Renal pelvis (tissue), 4 donors: ENCODE results near the gene SNAP47. TPM values are rescaled to one million over a fixed set of nuclear protein-coding genes. Genes with fewer than 3 reads are reported as not detected.
A peak's percentile ranks its signal among the peaks of the same experiment; 100 is the strongest.

ENCODE experiments used
- DNase-seq: peaks from one replicate; pipeline ENCODE4 v3.0.0-alpha.2; 2013
- polyA plus RNA-seq, 3 donors: library from polyadenylated mRNA; unstranded; fragments of 120-200 nt; gene quantifications; one replicate each; pipeline ENCODE4 v1.2.1, GENCODE V29; 2013; ENCODE audit not compliant: insufficient read length in 3 of 3

SNAP47 gene
- polyA plus RNA-seq, 3 donors = 44.9 to 46.1 (median 45.1) TPM

DNA sequence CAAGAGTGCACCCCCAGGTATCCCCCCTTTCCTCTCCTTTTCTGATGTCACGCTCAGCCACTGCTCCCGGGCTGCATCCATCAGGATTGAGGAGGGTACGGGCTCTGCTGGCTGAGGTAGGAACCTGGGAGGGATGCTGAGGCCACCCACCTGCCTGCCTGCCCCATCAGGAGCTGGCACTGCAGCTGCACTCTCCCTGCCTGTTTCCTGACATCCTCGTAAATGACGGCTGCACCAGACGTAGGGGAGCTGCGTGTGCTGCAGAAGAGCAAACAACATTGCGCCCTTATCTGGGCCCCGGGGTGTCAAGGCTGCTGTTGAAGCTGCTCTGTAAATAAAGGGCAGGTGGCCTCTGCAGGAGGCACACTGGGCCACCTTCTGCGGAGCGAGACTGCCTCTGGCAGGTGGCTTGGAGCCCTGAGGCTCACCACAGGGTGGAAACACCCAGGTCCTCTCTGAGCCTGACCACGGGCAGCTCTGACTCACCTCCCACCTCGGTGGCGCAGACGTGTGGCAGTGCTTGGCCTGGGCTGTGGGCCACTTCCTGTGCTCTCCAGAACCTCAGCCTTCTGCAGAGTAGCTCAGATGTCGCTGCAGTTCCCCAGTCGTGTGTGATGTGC, 30.9 kb downstream of the SNAP47 start:
- DNase-seq = no peak

GRCh38 chr1:227766653-227767277, 31.5 kb downstream of the SNAP47 start:
- no peak for DNase-seq

DNA sequence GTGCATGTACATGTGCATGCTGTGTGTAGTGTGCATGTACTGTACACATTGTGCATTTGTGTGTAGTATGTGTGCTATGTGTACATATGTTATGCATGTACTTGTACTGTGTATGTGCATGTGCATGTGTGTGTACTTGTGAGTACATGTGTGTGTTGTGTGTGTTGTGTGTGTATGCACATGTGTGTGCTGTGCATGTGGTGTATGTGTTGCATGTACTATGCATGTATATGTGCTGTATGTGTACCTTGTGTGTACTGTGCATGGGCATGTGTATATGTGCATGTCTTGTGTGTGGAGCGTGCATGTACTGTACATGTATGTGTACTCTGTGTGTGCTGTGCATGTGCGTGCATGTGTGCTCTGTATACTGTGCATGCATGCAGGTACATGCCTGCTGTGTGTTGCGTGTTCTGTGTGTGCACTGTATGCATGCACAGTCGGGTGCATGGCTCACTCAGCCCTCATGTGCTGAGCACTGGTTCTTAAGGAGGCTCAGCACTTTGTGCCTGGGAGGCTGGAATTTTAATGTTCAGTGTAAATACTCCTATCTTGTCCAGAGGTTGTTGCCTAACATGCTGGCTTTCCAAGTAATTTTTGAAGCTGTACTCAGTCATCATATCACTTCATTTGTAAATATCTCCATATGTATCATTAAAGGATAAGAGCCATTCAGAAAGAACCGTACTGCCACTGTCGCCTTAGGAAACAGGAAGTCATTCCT, 32.3 kb downstream of the SNAP47 start:
- no peak for DNase-seq

- no peak for DNase-seq
Measured at GRCh38 chr1:227768125-227768439, 32.8 kb downstream of the SNAP47 start.

DNA sequence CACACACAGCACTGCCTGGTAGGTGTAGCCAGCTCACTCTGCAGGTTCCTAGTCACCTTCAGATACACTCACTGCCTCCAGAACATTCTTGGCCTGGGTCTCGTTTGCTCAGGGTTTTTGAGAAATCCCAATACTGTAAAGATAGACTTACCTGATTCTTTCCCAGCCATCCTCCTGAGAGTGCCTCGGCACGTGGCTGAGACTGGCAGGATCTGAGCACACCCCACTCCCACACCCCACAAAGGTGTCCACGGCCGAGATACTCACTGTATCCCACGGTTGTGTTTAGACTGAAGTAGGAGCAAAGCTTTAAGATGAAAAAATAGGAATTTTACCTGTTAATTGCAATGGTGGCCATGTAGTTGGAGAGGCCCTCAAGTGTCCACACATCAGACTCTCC, 33.4 kb downstream of the SNAP47 start:
- no peak for DNase-seq

DNA sequence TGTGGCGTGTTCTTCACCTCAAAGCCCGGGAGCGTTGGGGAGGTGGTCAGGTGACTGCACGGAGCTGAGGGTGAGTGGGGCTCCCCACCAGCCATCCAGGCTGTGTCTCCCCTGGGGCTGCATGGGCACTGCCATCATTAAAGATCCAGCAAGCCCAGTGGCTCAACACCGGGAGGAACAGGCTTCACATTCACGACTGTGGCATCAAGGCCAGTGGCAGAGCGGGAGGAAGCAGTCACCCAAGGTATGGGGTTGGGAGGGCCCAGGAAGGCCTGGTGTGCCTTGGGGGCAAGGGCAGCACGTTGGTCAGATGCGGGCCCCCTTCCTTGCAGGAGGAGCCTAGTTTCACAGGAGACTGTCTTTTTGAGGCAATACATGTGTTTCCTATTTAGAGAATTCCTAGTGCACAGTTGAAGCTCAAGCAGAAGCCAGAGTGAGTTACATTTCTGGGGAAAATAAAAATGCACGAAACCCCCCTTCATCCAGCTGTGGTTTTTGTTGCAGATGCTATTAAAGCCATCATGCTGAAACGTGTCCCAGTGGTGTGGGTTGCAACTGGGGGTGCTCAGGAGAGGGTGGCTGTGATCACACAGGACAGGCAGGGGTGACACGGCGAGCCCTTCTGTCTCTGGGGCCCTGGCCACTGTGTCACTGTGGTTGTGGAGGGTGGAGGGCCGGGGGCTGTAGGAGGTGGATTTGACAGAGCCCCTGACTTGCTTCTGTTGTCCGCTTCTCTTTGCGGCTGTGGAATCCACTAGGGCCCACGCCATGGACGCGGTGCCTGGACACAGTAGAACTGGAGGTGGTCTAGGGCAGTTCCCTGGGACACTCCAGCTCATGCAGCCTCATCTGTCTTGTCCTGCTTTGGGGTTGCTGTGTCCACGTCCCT, 34.1 kb downstream of the SNAP47 start:
- DNase-seq = no peak

DNA sequence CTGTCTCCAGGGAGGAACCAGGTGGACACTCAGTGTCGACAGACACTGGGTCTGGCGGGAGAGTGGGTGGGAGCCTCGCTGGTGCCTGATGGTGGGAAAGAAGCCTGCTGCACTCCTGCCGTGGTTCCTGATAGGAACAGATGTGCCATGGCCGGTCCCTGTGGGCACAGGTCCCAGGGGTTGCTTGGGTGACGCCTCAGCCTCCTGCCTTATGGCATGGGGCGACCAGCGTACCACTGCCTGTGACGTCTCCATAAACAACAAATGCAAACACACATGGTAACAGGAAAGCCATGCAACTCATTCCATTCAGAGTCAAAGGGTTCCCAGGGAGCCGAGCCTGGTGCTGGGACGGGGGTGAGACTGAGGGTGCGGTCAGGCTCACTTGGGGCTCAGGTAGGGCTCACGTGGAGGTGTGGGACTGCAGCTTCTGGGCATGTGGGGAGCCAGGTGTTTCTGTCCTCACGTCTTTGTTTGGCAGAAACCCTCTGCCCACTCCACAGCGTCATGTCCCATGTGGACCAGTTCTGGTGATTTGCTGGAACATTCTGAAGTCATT, 34.8 kb downstream of the SNAP47 start:
- DNase-seq = no peak

- no peak for DNase-seq
Measured at GRCh38 chr1:227770812-227771211, 35.6 kb downstream of the SNAP47 start.

DNA sequence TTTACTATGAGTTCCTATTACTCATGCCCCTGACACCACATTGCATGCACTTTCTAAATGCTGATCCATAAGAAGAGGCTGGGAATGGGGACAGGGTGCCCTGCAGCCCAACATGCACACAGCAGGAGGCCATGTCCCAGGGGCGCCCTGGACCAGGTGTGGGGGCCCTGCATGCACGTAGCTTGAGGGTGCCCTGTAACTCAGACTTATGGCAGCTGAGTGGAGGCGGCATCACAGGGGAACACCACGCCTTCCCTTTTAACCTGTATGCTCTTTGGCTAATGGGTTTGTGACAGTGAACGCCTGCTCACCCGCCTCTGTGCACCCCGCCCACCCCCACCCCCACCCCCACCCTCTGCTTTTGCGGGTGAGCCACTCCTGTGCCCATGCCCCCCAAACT, 36.1 kb downstream of the SNAP47 start:
- DNase-seq = no peak

DNA sequence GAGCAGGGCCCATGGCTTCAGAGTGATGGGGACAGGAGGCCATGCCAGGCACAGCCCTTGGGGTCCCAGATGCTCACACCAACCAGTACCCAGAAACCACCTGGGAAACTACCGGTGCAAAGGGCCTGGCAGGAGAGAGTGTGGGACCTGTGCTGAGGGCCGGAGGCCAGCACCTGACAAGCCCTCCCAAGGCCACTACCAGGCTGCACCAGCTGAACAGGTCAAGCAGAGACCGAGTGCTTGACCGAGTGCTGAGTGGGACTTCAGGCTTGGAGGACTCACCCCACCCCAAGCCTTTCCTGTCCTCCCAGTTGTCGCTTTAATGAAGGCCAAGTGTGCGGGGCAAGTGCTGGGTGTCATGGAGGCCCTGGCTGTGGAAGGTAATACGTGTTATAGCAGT, 36.5 kb downstream of the SNAP47 start:
- no peak for DNase-seq

DNA sequence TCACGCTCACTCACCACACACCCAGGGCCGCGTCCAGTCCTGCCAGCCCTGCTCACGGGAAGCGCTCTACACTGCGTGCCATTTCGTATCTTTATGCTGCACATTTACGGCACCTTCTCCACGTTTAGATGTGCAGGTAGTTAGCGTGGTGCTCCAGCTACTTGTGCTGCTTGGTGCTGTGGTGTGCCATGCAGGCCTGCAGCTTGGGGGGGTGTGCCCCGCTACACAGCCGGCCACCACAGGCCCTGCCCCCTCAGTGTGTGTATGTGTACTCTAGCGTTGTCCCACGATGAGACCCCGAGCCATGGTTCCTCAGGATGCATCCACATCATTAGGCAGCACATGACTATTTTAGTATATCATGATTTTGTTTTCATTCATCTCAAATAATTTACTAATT, 38.3 kb downstream of the SNAP47 start:
- no peak for DNase-seq

DNA sequence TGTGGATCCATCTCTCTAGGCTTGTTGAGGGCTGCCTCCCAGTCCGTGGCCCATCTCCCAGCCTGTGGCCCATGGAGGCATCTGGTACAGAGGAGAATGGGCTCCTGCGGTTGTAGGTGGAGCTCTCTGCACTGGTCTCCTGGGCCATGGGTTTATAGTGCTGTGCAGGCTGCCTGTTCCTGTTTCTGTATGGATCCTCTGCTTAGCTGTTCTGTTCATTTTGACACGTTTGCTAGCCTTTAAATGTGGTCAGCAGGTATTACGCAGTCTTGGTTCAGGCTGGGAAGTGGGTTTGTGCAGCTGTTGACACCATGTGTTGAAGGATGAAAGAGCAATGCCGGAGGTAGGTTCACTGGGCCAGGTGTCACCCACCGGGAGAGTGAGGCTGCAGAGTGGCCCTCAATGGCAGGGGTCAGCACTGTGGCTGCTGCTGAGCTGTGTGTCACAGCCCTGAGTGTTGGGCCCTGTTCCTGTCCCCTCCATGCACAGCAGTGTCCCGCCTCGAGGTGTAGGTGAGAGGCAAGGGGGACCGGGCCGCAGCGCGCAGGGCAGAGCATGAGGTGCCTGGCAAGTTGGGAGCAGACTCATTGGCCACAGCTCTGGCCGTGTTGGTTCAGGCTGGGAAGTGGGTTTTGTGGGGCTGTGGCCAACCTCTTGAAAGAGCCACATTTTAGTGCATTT, 39.0 kb downstream of the SNAP47 start:
- DNase-seq = no peak

GRCh38 chr1:227774821-227775661, 39.8 kb downstream of the SNAP47 start:
- peak; percentile 57 for DNase-seq

DNA sequence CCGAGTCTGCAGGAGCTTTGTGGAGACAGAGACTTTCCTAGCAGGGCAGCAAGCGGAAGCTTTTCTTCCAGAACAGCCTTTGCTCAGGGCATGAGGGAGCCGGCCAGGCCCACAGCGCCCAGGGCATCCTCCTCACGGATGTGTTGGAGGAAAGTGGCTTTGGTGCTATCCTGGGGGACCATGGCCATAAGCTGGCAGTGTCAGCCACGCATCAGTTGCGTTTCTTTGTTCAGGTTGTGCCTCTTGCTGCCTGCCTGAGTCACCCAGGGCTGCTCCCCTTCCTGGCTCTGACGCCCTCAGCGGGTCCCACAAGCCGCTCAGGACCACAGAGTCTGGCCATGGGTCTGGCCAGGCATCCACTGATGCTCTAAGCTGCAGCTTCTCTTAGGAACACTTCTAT, 40.6 kb downstream of the SNAP47 start:
- no peak for DNase-seq

DNA sequence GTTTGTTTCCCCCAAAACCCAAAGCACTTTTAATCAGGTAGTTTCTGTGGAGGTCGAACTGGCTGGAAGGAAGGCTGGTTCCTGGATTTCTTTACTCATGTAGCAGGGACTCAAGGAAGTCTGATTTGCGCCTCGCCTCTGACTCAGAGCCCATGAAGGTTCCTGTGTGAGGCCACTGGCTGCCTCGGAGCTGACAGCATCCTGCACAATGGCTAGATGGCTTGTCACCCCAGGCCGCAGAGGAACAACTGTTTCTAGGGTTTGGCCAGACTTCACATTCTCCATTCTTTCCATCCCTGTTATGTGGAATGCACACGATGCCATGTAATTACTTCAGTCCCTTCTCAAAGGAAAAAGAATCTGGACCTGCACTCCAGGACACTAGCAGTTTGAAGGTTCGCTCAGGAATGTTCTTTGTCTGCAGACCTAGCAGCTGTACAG, 41.1 kb downstream of the SNAP47 start:
- no peak for DNase-seq

- DNase-seq = no peak
Measured at GRCh38 chr1:227777156-227777555, 41.9 kb downstream of the SNAP47 start.

DNA sequence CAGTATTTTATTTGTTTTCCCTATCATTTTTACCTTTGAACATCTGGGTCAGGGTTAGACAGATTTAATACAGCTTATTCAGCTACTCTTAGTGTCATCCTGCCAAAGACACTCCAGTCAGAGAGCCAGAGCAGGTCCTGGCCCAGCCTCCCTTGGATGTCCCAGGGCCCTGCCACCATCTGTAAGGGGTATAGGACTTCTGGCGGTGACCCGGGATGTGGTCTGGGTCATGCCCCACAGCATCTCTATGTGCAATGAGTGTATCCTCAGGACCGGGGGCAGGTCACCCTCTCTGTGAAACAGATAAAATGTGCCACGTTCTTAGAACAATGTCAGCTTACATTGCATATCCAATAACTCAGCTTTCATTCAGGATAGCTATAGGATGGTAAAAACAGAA, 42.4 kb downstream of the SNAP47 start:
- no peak for DNase-seq

DNA sequence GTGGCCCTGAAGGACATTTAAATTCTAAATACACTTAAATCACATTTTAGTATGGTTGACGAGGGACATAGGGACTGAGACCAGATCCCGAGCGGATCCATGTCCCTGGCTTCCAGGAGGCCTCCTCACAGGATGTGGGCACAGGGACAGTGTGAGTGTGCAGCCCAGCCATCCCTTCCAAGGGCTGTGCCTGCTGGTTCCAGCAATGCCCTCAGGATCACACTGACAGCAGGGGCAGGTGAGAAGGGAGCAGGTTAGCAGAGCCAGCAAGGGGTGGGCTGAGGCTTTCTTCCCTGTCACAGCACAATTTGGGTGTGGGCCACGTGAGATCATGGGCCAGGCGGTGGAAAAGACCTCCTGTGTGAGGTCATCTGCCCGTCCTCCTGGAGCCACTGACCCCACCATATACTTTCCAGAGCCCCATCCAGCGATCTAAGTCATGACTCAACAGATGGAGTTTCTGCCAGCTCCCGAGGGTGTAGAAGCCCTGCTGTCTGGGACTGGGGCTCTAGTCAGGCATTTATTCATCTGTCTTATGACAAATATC, 43.2 kb downstream of the SNAP47 start:
- no peak for DNase-seq

DNA sequence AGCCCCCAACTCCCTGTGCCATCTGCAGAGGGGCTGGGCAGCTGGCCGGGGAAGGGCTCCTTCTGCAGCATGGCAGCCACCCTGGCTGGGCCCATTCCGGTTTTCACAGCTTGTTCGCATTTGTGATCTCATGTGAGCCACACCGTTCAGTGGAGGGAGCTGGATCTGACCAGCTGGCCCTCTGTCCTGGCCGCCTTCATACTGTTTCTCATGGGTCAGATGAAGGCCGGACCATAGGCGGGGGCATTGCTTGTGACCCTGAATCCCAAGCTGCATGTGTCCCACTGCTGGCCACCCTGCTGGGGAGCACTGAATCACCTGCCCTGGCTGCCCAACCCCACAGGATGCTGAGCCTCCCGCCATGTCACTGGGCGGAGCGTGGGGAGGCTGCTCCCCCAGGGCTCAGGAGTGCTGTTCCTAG, 43.8 kb downstream of the SNAP47 start:
- no peak for DNase-seq

DNA sequence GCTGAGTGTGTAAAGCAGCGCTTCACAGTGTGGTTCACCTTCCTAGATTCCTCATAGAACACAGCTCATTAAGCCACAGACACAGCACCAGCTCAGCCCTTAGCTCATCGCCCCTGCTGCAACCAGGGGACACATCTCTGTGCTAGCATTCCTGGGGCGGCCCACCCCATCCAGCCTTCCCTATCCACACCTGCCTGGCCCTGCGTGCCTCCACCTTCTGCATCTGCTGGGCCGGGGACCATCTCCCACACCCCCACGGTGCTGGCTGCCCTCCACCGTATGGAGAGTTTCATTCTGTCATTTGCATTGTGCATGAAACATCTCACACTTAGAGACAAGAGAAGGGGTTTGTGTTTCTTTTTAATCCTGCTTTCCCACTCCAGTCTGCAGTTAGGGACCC, 44.5 kb downstream of the SNAP47 start:
- DNase-seq = no peak
